ENCODE data around the gene SPTB.

The SPTB gene

GRCh38 chr14:64758025-64758521, 121.6 kb downstream of the SPTB start:
- no peak overlapping the region for H3K9ac ChIP-seq (ENCODE audit: low read length)
- H3K9me3 ChIP-seq (ENCODE audit: control insufficient read depth, insufficient read depth, low read depth, low read length) = no peaks in the 10 kb centered on the region
- no peaks in the 10 kb centered on the region for H3K27me3 ChIP-seq (ENCODE audit: control insufficient read depth, insufficient read depth, low read length)
- peaks cover 27% of the 10 kb centered on the region for H3K4me1 ChIP-seq (ENCODE audit: control insufficient read depth, insufficient read depth, low read length)
- H3K4me3 ChIP-seq (ENCODE audit: low read depth, low read length) = no peak overlapping the region
- H3K27ac ChIP-seq (ENCODE audit: low read depth, low read length) = no peak overlapping the region
- H3K36me3 ChIP-seq (ENCODE audit: control insufficient read depth, insufficient read depth, low read length) = no peaks in the 10 kb centered on the region

- no peak overlapping the region for H3K9ac ChIP-seq (ENCODE audit: low read length)
- H3K4me1 ChIP-seq (ENCODE audit: control insufficient read depth, insufficient read depth, low read length) = peaks cover 23% of the 10 kb centered on the region
- no peaks in the 10 kb centered on the region for H3K36me3 ChIP-seq (ENCODE audit: control insufficient read depth, insufficient read depth, low read length)
- H3K27me3 ChIP-seq (ENCODE audit: control insufficient read depth, insufficient read depth, low read length) = no peaks in the 10 kb centered on the region
- H3K9me3 ChIP-seq (ENCODE audit: control insufficient read depth, insufficient read depth, low read depth, low read length) = no peaks in the 10 kb centered on the region
- no peak overlapping the region for H3K4me3 ChIP-seq (ENCODE audit: low read depth, low read length)
- no peak overlapping the region for H3K27ac ChIP-seq (ENCODE audit: low read depth, low read length)
These were observed 122.1 kb downstream of the SPTB start for GRCh38 chr14:64757601-64758000.

- Histone ChIP-seq H3K9me3 (ENCODE audit: control insufficient read depth, insufficient read depth, low read depth, low read length) (no peaks in the 10 kb centered on the region), H3K9ac (ENCODE audit: low read length) (no peak overlapping the region)
These were observed 123.0 kb downstream of the SPTB start for GRCh38 chr14:64756712-64757111.

GRCh38 chr14:64755781-64756221, 123.9 kb downstream of the SPTB start:
- no peak overlapping the region for H3K9ac ChIP-seq (ENCODE audit: low read length)
- no peaks in the 10 kb centered on the region for H3K36me3 ChIP-seq (ENCODE audit: control insufficient read depth, insufficient read depth, low read length)
- H3K27me3 ChIP-seq (ENCODE audit: control insufficient read depth, insufficient read depth, low read length) = no peaks in the 10 kb centered on the region
- no peak overlapping the region for H3K4me3 ChIP-seq (ENCODE audit: low read depth, low read length)
- peaks cover 15% of the 10 kb centered on the region for H3K4me1 ChIP-seq (ENCODE audit: control insufficient read depth, insufficient read depth, low read length)
- no peaks in the 10 kb centered on the region for H3K9me3 ChIP-seq (ENCODE audit: control insufficient read depth, insufficient read depth, low read depth, low read length)
- no peak overlapping the region for H3K27ac ChIP-seq (ENCODE audit: low read depth, low read length)

More at GRCh38 chr14:64756712-64757111, 123.0 kb downstream of the SPTB start:
- Histone ChIP-seq H3K4me3 (ENCODE audit: low read depth, low read length) (no peak overlapping the region), H3K4me1 (ENCODE audit: control insufficient read depth, insufficient read depth, low read length) (peaks cover 15% of the 10 kb centered on the region), H3K27me3 (ENCODE audit: control insufficient read depth, insufficient read depth, low read length) (no peaks in the 10 kb centered on the region), H3K36me3 (ENCODE audit: control insufficient read depth, insufficient read depth, low read length) (no peaks in the 10 kb centered on the region), H3K27ac (ENCODE audit: low read depth, low read length) (no peak overlapping the region)

GRCh38 chr14:64754685-64755084, 125.0 kb downstream of the SPTB start:
- H3K36me3 ChIP-seq (ENCODE audit: control insufficient read depth, insufficient read depth, low read length) = peaks cover 6% of the 10 kb centered on the region
- H3K9ac ChIP-seq (ENCODE audit: low read length) = no peak overlapping the region
- no peak overlapping the region for H3K27ac ChIP-seq (ENCODE audit: low read depth, low read length)
- H3K9me3 ChIP-seq (ENCODE audit: control insufficient read depth, insufficient read depth, low read depth, low read length) = no peaks in the 10 kb centered on the region
- no peaks in the 10 kb centered on the region for H3K27me3 ChIP-seq (ENCODE audit: control insufficient read depth, insufficient read depth, low read length)
- peaks cover 15% of the 10 kb centered on the region for H3K4me1 ChIP-seq (ENCODE audit: control insufficient read depth, insufficient read depth, low read length)
- no peak overlapping the region for H3K4me3 ChIP-seq (ENCODE audit: low read depth, low read length)

GRCh38 chr14:64753999-64754398, 125.7 kb downstream of the SPTB start:
- H3K4me1 ChIP-seq (ENCODE audit: control insufficient read depth, insufficient read depth, low read length) = peaks cover 15% of the 10 kb centered on the region
- H3K9ac ChIP-seq (ENCODE audit: low read length) = no peak overlapping the region
- no peaks in the 10 kb centered on the region for H3K9me3 ChIP-seq (ENCODE audit: control insufficient read depth, insufficient read depth, low read depth, low read length)
- H3K27me3 ChIP-seq (ENCODE audit: control insufficient read depth, insufficient read depth, low read length) = no peaks in the 10 kb centered on the region
- H3K36me3 ChIP-seq (ENCODE audit: control insufficient read depth, insufficient read depth, low read length) = peaks cover 8% of the 10 kb centered on the region
- no peak overlapping the region for H3K4me3 ChIP-seq (ENCODE audit: low read depth, low read length)
- no peak overlapping the region for H3K27ac ChIP-seq (ENCODE audit: low read depth, low read length)

GRCh38 chr14:64753374-64753773, 126.3 kb downstream of the SPTB start:
- H3K27me3 ChIP-seq (ENCODE audit: control insufficient read depth, insufficient read depth, low read length) = no peaks in the 10 kb centered on the region
- H3K36me3 ChIP-seq (ENCODE audit: control insufficient read depth, insufficient read depth, low read length) = peaks cover 8% of the 10 kb centered on the region
- H3K9ac ChIP-seq (ENCODE audit: low read length) = no peak overlapping the region
- peaks cover 11% of the 10 kb centered on the region for H3K4me1 ChIP-seq (ENCODE audit: control insufficient read depth, insufficient read depth, low read length)
- H3K9me3 ChIP-seq (ENCODE audit: control insufficient read depth, insufficient read depth, low read depth, low read length) = no peaks in the 10 kb centered on the region
- no peak overlapping the region for H3K4me3 ChIP-seq (ENCODE audit: low read depth, low read length)
- H3K27ac ChIP-seq (ENCODE audit: low read depth, low read length) = no peak overlapping the region

- Histone ChIP-seq H3K27ac (ENCODE audit: low read depth, low read length) (no peak overlapping the region), H3K36me3 (ENCODE audit: control insufficient read depth, insufficient read depth, low read length) (peaks cover 11% of the 10 kb centered on the region), H3K4me1 (ENCODE audit: control insufficient read depth, insufficient read depth, low read length) (peaks cover 6% of the 10 kb centered on the region; the same call in 1 of the 2 replicates), H3K27me3 (ENCODE audit: control insufficient read depth, insufficient read depth, low read length) (no peaks in the 10 kb centered on the region), H3K4me3 (ENCODE audit: low read depth, low read length) (no peak overlapping the region), H3K9ac (ENCODE audit: low read length) (no peak overlapping the region), H3K9me3 (ENCODE audit: control insufficient read depth, insufficient read depth, low read depth, low read length) (no peaks in the 10 kb centered on the region)
These were observed 126.8 kb downstream of the SPTB start for GRCh38 chr14:64752909-64753308.

- Histone ChIP-seq H3K27ac (ENCODE audit: low read depth, low read length) (no peak overlapping the region), H3K9ac (ENCODE audit: low read length) (no peak overlapping the region), H3K4me3 (ENCODE audit: low read depth, low read length) (no peak overlapping the region), H3K9me3 (ENCODE audit: control insufficient read depth, insufficient read depth, low read depth, low read length) (no peaks in the 10 kb centered on the region), H3K4me1 (ENCODE audit: control insufficient read depth, insufficient read depth, low read length) (no peaks in the 10 kb centered on the region), H3K36me3 (ENCODE audit: control insufficient read depth, insufficient read depth, low read length) (peaks cover 45% of the 10 kb centered on the region), H3K27me3 (ENCODE audit: control insufficient read depth, insufficient read depth, low read length) (no peaks in the 10 kb centered on the region)
These were observed 130.6 kb downstream of the SPTB start for GRCh38 chr14:64748995-64749714.

- H3K9me3 ChIP-seq (ENCODE audit: control insufficient read depth, insufficient read depth, low read depth, low read length) = no peaks in the 10 kb centered on the region
- no peak overlapping the region for H3K27ac ChIP-seq (ENCODE audit: low read depth, low read length)
- no peak overlapping the region for H3K9ac ChIP-seq (ENCODE audit: low read length)
- no peaks in the 10 kb centered on the region for H3K27me3 ChIP-seq (ENCODE audit: control insufficient read depth, insufficient read depth, low read length)
- H3K36me3 ChIP-seq (ENCODE audit: control insufficient read depth, insufficient read depth, low read length) = peaks cover 52% of the 10 kb centered on the region
- no peaks in the 10 kb centered on the region for H3K4me1 ChIP-seq (ENCODE audit: control insufficient read depth, insufficient read depth, low read length)
- H3K4me3 ChIP-seq (ENCODE audit: low read depth, low read length) = no peak overlapping the region
These were observed 131.2 kb downstream of the SPTB start for GRCh38 chr14:64748521-64748920.

GRCh38 chr14:64747327-64747726, 132.4 kb downstream of the SPTB start:
- no peak overlapping the region for H3K27ac ChIP-seq (ENCODE audit: low read depth, low read length)
- no peak overlapping the region for H3K9ac ChIP-seq (ENCODE audit: low read length)
- peaks cover 64% of the 10 kb centered on the region for H3K36me3 ChIP-seq (ENCODE audit: control insufficient read depth, insufficient read depth, low read length)
- no peaks in the 10 kb centered on the region for H3K4me1 ChIP-seq (ENCODE audit: control insufficient read depth, insufficient read depth, low read length)
- no peaks in the 10 kb centered on the region for H3K27me3 ChIP-seq (ENCODE audit: control insufficient read depth, insufficient read depth, low read length)
- H3K4me3 ChIP-seq (ENCODE audit: low read depth, low read length) = no peak overlapping the region
- no peaks in the 10 kb centered on the region for H3K9me3 ChIP-seq (ENCODE audit: control insufficient read depth, insufficient read depth, low read depth, low read length)

All from HUES6 (cell line).